ENCODE data around the gene DTX4.

Gene DTX4

DNA sequence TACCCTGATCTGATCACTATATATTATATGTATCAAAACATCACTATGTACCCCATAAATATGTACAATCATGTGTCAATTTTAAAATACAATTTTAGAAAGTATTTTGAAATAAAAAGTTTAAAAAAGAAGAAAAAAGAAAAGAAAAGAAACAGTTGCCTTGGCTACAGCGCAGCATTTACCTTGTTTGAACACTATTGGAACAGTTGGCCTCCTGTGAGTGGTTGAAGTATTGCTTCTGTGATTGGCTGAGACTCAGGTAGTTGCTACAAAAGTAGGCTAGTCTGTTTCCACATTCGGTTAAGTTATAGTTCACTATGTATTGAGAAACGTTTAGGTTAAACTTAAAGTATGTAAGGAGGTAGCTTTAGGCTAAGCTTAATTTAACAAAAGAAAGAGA is 7.9 kb upstream of the DTX4 start:
- in situ Hi-C loops (cut with HindIII; ENCODE audit: low pct_ligation_motif_present, low pct_unique_long_range_greater_than_20kb, low sequenced_read_pairs), result no loop called here
- no peak for DNase-seq

DNA sequence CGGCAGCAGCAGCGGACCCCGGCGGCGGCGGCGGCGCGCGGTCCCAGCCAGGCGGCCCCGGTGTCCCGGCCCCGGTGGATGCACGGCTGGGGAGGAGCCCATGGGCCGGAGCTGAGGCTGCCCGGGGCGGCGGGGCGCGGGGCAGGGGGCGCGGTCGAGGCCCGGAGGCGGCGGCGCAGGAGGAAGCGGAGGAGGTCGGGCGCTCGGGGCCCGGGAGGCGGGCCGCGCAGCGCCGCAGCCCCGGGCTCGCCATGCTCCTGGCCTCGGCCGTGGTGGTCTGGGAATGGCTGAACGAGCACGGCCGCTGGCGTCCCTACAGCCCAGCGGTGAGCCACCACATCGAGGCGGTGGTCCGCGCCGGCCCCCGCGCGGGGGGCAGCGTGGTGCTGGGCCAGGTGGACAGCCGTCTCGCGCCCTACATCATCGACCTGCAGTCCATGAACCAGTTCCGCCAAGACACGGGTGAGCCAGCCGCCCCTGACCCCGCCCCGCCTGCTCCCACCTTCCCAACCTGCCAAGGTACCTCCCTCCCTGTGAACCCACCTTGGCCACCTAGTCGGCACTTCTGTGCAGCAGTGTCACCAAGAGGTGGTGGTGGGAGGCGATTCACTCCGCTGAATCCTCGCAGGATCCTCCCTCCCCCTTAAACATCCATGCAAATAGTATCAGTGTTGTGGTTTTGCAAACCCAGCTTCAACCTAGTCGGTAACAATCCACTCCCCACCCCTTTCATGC is 580 bp downstream of the DTX4 start:
- in situ Hi-C loops (cut with HindIII; ENCODE audit: low pct_ligation_motif_present, low pct_unique_long_range_greater_than_20kb, low sequenced_read_pairs), result no loop called here
- no peak for DNase-seq

DNA sequence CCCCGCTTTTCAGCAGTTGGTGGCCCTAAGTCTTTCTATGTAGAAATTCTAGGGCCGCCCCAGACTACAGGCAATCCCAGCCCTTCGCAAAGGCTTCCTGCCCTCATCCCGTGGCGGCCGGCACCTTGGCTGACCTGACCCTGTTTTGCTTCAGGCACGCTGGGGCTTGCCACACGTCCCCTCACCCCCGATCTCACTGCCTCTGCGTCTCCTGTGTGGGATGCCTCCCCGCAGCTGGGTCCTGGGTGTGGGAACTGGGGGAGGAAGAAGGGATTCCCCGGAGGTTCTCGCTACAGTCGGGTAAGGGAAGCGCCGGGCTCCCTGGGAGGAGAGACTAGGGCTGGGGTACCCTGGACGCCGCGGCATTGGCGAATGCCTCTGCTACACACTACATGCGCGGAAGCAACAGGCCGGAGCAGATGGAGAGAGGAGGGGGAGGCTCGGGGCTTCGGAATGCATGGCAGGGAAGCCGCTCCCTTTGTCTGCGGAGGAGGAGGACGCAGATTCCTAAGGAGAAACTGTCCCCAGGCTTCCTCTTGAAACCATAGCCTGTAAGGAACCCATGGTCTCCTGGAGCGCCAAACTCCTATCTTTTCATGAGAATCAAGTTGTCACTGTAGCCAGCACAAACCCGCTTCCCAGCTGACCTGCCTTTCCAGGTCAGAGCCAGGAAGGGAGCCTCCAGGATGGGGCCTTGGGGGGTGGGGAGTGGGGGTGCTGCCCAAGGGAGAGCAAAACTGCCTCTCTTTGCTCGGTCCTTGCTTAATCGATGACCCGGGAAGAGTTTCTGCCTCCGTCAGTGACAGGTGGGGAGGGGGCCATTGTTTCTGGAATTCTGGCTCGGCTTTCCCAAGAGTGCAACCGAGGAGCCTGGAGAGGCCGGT is 1.4 kb downstream of the DTX4 start:
- no peak for DNase-seq

GRCh38 chr11:59173964-59174663 is 2.2 kb downstream of the DTX4 start:
- in situ Hi-C loops (cut with HindIII; ENCODE audit: low pct_ligation_motif_present, low pct_unique_long_range_greater_than_20kb, low sequenced_read_pairs), result no loop called here
- no peak for DNase-seq

More for the DNA sequence above, 1.4 kb downstream of the DTX4 start:
- in situ Hi-C loops (cut with HindIII; ENCODE audit: low pct_ligation_motif_present, low pct_unique_long_range_greater_than_20kb, low sequenced_read_pairs), result no loop called here

- in situ Hi-C loops (cut with HindIII; ENCODE audit: low pct_ligation_motif_present, low pct_unique_long_range_greater_than_20kb, low sequenced_read_pairs), result no loop called here
- DNase-seq, result peak; percentile 2
Measured at GRCh38 chr11:59174664-59175033, 2.7 kb downstream of the DTX4 start.

GRCh38 chr11:59175091-59175501 is 3.2 kb downstream of the DTX4 start:
- in situ Hi-C loops (cut with HindIII; ENCODE audit: low pct_ligation_motif_present, low pct_unique_long_range_greater_than_20kb, low sequenced_read_pairs), result no loop called here
- DNase-seq, result no peak

DNA sequence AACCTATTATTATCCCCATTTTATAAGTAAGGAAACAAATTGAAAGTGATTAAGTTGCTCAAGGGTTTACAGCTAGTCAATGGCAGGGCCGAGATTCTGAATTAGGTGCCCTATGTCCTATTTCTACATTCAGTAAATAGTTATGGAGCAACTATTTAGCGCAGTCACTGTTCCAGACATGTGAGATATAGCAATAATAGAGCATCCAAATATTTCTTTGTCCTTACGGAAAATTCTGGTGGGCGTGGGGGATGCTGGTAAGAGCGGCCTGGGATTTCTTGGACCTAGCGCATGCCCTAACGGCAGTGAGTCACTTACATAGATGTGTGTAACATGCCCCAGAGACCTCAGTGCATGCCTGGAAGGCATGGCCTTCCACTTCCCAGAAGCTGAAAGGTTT is 4.4 kb downstream of the DTX4 start:
- in situ Hi-C loops (cut with HindIII; ENCODE audit: low pct_ligation_motif_present, low pct_unique_long_range_greater_than_20kb, low sequenced_read_pairs), result no loop called here
- no peak for DNase-seq

DNA sequence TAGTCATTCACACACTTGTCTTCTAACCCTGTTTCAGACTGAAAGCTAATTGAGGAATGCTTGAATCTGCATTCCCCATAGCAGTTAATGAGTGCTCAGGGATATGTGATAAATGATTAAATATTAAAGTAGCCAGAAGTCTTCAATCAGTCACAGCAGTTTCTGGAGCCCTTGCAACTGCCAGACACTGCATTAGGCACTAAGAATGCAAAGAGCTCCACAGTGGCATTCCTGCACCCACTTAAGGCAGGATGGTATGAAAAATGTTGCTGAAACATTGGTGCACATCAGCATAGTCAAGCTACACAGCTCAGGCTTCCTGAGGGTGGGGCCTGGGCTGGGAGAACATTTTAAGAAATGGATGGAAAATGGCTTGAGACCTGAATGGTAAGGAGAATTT is 6.5 kb downstream of the DTX4 start:
- no peak for DNase-seq
- in situ Hi-C loops (cut with HindIII; ENCODE audit: low pct_ligation_motif_present, low pct_unique_long_range_greater_than_20kb, low sequenced_read_pairs), result no loop called here

- DNase-seq, result no peak
- in situ Hi-C loops (cut with HindIII; ENCODE audit: low pct_ligation_motif_present, low pct_unique_long_range_greater_than_20kb, low sequenced_read_pairs), result no loop called here
Measured at GRCh38 chr11:59179121-59179520, 7.2 kb downstream of the DTX4 start.

- in situ Hi-C loops (cut with HindIII; ENCODE audit: low pct_ligation_motif_present, low pct_unique_long_range_greater_than_20kb, low sequenced_read_pairs), result no loop called here
- DNase-seq, result no peak
Measured at GRCh38 chr11:59180168-59180776, 8.3 kb downstream of the DTX4 start.

- no peak for DNase-seq
- in situ Hi-C loops (cut with HindIII; ENCODE audit: low pct_ligation_motif_present, low pct_unique_long_range_greater_than_20kb, low sequenced_read_pairs), result no loop called here
Measured at GRCh38 chr11:59180907-59181306, 9.0 kb downstream of the DTX4 start.

- in situ Hi-C loops (cut with HindIII; ENCODE audit: low pct_ligation_motif_present, low pct_unique_long_range_greater_than_20kb, low sequenced_read_pairs), result no loop called here
- DNase-seq, result no peak
Measured at GRCh38 chr11:59181746-59182456, 10.0 kb downstream of the DTX4 start.

- in situ Hi-C loops (cut with HindIII; ENCODE audit: low pct_ligation_motif_present, low pct_unique_long_range_greater_than_20kb, low sequenced_read_pairs), result no loop called here
- DNase-seq, result no peak
Measured at GRCh38 chr11:59182457-59183151, 10.7 kb downstream of the DTX4 start.

GRCh38 chr11:59183771-59184170 is 11.8 kb downstream of the DTX4 start:
- in situ Hi-C loops (cut with HindIII; ENCODE audit: low pct_ligation_motif_present, low pct_unique_long_range_greater_than_20kb, low sequenced_read_pairs), result no loop called here
- no peak for DNase-seq

DNA sequence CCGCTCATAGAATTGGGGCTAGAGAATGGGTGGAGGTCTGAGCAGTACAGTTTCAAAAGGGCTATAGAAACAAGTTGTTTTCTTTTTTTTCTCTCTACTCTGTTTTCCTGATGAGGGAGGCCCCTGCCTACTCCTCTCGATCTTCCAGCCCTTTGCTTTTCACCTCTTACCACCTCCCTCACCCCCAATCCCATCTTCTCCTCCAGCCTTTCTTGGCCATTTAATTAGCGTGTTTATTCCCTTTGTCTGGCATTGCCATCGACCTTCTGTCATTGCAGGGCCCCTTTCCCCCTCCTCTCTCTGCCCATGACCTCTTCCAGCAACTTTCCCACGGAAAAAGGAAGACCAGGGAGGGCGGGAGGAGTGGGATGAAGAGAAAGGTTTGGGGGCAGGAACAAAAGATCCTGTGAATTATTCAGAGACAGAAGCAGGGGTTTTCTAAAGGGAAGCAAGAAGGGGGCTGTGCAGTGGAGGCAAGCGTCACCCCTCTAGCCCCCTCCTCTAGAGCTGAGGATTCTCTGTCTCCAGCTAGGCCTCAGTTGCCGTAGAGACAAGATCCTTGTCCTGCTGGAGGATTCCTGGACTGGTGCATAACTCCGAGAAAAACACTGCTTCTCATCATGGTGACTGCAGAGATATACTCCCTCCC is 12.9 kb downstream of the DTX4 start:
- in situ Hi-C loops (cut with HindIII; ENCODE audit: low pct_ligation_motif_present, low pct_unique_long_range_greater_than_20kb, low sequenced_read_pairs), result no loop called here
- no peak for DNase-seq

- no peak for DNase-seq
- in situ Hi-C loops (cut with HindIII; ENCODE audit: low pct_ligation_motif_present, low pct_unique_long_range_greater_than_20kb, low sequenced_read_pairs), result no loop called here
Measured at GRCh38 chr11:59185386-59185945, 13.5 kb downstream of the DTX4 start.

DNA sequence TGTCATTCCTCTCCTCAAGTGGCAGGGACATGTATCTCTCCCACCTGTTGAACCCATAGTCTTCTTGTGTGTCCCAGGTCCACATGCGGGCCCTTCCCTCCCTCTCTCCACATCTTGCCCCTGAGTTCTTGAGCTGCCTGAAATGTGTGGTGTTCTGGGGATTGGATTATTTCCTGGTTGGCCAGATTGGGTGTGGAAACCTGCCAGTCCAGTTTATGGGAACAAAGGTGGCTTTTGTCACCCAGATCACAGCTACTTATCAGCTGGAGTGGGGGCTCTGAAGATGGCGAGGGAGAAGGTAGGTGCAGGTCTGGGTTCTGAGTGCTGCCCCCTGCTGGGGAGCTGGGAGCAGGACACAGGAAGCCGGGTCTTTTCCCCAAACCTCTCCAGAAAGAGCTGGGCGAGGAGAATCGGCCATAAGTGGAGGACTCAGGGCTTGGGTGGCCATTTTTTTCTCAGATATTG is 14.2 kb downstream of the DTX4 start:
- in situ Hi-C loops (cut with HindIII; ENCODE audit: low pct_ligation_motif_present, low pct_unique_long_range_greater_than_20kb, low sequenced_read_pairs), result no loop called here
- DNase-seq, result peak; percentile 25
